Spleen (tissue), 7 donors: Measurements from ENCODE around the gene MAP3K7CL.

ENCODE experiments used
- POLR2A ChIP-seq, 3 donors: fragments of 450-650 bp; IDR thresholded peaks; one replicate each; pipeline ENCODE4 v1.5.1; 2017; ENCODE audit warnings: antibody characterized with exemption in 3 of 3, mild to moderate bottlenecking in 1 of 3
- TF ChIP-seq, protein P1 (sequence below), 11 experiments: fragments of 200-600 bp in 7 of 11; fragments of 450-650 bp in 4 of 11; sonication (generic) in 4 of 11; IDR thresholded peaks in 8 of 11; conservative IDR thresholded peaks in 3 of 11; 1 replicate in 7 of 11; 2 replicates in 4 of 11; pipeline versions ENCODE4 v1.4.0 to v1.8.0; 2016 to 2021; ENCODE audit warnings: antibody characterized with exemption in 11 of 11, inconsistent platforms in 4 of 11, mild to moderate bottlenecking in 1 of 11
- donor health status: DM: no; HTN: no; CAD: no; lungs with moderate emphysema.
- donor health status: DM: no; HTN: no; CAD: no.
- donor health status: DM: no; HTN: no; CAD: no.

DNA sequence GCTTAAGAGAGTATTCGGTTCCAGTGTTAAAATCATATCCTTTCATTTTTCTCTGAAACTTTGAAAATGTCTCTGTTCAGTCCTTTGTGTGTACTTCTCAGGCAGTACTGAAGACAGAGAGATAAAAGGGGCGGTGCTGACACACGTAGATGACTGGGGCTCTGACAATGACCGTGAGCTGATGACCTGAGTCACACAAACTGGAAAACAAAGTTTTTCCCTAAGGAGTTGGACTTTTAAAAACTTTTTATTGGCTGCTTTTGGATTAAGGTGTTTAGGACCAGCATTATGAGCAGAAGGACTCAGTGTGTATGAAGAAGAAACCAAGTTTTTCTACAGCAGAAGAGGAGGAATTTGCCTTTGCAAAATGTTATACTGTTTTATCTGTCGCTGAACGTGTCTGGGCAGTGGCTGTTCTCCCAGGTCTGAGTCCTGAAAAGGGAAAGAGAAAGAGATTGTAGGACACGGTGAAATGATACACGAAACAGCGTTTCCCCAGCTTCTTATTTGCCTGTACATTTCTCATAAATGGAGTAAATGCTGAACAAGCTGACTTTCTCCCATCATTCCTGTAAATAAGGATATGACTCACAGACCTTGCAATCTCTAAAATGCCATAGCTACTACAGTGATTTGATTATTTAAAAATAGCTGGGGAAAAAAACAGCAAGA is 51.5 kb downstream of the MAP3K7CL start:
- TF ChIP-seq POLR2A (IDR thresholded peaks at IDR 0.05) = no peak
- TF ChIP-seq, protein P1, sequence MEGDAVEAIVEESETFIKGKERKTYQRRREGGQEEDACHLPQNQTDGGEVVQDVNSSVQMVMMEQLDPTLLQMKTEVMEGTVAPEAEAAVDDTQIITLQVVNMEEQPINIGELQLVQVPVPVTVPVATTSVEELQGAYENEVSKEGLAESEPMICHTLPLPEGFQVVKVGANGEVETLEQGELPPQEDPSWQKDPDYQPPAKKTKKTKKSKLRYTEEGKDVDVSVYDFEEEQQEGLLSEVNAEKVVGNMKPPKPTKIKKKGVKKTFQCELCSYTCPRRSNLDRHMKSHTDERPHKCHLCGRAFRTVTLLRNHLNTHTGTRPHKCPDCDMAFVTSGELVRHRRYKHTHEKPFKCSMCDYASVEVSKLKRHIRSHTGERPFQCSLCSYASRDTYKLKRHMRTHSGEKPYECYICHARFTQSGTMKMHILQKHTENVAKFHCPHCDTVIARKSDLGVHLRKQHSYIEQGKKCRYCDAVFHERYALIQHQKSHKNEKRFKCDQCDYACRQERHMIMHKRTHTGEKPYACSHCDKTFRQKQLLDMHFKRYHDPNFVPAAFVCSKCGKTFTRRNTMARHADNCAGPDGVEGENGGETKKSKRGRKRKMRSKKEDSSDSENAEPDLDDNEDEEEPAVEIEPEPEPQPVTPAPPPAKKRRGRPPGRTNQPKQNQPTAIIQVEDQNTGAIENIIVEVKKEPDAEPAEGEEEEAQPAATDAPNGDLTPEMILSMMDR (IDR thresholded peaks at IDR 0.05 in 8 of 11, conservative IDR thresholded peaks at IDR 0.05 in 3 of 11) = no peak
